ENCODE data around the gene MCTP1. TPM values are rescaled to one million over a fixed set of nuclear protein-coding genes. Genes with fewer than 3 reads are reported as not detected.

MCTP1 gene
- total and polyA plus RNA-seq, 8 donors, result 4.4 to 55.1 (median 5.9) TPM

DNA sequence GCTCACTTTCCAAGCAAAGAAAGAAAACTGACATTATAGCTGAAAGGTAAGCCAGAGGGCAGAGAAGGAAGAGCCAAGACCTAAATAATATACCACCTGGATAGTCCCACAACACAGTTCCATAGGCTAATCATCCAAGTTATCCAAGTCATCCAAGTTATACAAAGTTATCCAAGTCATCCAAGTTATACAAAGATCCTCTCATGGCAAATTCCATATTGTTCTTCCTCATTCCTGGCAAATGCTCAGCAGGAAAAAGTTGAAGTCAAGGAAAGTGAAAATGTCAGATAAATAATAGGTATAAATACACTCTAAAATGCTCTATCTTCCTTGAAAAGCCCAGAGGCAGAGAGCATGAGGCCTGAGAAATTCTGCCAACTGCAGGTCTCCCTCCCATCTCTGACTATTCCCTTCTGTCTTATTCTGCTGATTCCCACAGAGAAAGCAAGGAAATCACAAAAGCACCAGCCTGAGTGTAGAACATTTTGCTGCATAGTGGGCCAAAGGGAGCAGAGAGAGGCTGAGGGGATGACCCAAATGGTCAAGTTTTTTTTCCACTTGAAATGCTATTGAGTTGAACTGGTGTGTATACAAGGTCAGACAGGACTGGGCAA, 12.5 kb downstream of the MCTP1 start:
- Histone ChIP-seq H3K27ac (no peak overlapping the region), H3K27me3 (peaks cover 0 to 8% of the 10 kb centered on the region in 2 donors), H3K4me3 (no peak overlapping the region), H3K9me3 (no peaks in the 10 kb centered on the region), H3K36me3 (no peaks in the 10 kb centered on the region), H3K4me1 (no peaks in the 10 kb centered on the region)
- no peak for DNase-seq
- TF ChIP-seq, protein P1, sequence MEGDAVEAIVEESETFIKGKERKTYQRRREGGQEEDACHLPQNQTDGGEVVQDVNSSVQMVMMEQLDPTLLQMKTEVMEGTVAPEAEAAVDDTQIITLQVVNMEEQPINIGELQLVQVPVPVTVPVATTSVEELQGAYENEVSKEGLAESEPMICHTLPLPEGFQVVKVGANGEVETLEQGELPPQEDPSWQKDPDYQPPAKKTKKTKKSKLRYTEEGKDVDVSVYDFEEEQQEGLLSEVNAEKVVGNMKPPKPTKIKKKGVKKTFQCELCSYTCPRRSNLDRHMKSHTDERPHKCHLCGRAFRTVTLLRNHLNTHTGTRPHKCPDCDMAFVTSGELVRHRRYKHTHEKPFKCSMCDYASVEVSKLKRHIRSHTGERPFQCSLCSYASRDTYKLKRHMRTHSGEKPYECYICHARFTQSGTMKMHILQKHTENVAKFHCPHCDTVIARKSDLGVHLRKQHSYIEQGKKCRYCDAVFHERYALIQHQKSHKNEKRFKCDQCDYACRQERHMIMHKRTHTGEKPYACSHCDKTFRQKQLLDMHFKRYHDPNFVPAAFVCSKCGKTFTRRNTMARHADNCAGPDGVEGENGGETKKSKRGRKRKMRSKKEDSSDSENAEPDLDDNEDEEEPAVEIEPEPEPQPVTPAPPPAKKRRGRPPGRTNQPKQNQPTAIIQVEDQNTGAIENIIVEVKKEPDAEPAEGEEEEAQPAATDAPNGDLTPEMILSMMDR (IDR thresholded peaks at IDR 0.05), result no peak
- no peak for ATAC-seq
- intact Hi-C loops (cut with DNase I), result no loop called here

DNA sequence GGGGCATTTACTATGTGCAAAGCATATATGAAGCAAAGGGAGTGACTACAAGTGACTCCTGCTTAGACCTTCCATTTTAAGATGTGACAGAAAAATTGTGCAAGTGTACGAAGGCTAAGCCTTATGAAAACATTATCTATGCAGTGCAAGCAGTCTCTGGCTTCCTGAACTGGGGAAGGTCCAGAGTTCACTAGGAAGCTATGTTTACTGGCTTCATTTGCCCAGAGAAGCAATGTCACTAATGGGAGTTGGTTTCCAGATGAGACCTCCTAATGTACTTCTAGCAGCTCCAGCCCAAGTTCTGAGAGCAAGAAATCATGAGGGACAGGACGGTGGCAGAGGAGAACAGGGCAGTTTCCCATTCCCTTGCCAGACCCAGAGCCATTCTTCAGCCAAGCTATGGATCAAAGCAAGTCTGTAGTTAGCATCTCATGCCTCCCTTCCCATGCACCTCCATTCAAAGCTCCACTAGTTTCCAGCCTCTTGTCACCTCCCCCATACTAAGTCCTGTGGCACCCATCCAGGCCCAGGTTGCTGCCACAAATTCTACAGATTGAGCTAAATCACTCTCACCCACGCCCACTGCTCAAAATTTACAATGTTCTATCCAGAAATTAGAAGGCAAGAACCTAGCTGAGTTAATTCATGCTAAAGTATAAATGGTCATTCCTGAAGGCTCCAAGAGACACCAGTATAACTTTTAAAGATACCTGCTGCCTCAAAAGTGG, 21.8 kb downstream of the MCTP1 start:
- no peak for ATAC-seq
- DNase-seq, result no peak
- Histone ChIP-seq H3K4me3 (no peak overlapping the region), H3K9me3 (no peaks in the 10 kb centered on the region), H3K27ac (no peak overlapping the region), H3K27me3 (no peaks in the 10 kb centered on the region), H3K4me1 (peaks cover 0 to 5% of the 10 kb centered on the region in 2 donors), H3K36me3 (no peaks in the 10 kb centered on the region)
- intact Hi-C loops (cut with DNase I), result loop anchor here in 1 of 2 donors (10.0 kb wide), 1 partner anchor 298 kb away; no protein-coding TSS in a partner anchor
- TF ChIP-seq, protein P1 (IDR thresholded peaks at IDR 0.05), result no peak

DNA sequence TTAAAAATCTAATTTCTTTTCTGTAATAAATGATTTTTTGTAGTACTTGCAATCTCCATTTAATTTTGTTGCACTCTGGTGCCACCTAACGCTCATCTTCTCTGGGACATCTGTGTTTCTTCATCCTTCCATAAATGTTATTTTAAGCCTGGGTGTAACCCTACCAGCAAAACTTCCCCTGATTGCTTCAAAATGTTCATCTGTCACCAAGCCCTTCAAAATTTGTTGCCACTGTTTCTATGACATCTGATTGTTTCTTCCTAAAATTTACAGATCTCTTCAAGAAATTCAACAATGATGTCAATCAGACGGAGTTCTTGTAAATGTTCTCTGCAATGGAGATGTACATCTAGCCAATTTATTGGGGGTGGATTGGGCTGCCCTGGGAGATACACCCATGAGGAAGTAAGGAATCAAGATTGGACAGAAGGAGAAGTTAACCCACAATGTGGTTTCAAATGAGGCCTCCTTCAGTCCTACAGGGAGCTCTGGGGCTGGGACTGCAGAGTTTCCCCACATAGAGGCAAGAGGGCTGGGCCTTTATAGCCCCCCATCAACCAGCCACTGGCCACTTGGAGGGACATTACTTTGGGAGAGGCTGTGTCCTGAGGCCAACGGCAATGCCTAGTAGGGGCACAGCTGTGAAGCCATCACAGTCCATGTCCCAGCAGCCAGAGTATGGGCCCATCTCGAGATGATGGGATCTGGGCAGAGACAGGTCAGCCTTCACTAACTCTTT, 23.3 kb downstream of the MCTP1 start:
- Histone ChIP-seq H3K27ac (no peak overlapping the region), H3K36me3 (no peaks in the 10 kb centered on the region), H3K4me3 (no peak overlapping the region), H3K27me3 (no peaks in the 10 kb centered on the region), H3K4me1 (peaks cover 0 to 5% of the 10 kb centered on the region in 2 donors), H3K9me3 (no peaks in the 10 kb centered on the region)
- ATAC-seq, result peak; percentile 71
- TF ChIP-seq, protein P1 (IDR thresholded peaks at IDR 0.05), result peak; percentile 19 to 23
- peak in 2 of 4 donors; percentile 16 to 32 for DNase-seq
- intact Hi-C loops (cut with DNase I), result loop anchor here in 1 of 2 donors (10.0 kb wide), 1 partner anchor 297 kb away; no protein-coding TSS in a partner anchor

DNA sequence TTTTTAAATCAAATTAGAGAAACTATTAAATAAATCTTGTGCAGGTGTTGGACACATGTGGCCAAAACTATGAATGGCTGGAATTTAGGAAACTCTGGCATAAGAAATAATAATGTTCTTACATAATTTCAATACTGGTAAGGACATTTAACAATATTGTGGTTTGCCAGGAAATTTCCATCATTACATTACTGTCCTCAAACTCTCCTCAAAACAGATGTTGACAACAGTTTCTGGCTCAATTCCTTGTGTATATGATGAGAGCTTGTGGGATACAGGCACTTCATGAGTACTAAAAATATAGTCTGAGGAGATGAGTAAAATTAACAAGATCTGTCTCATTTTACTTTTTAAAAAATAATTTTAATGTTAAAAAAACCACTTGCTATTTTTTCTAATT, 27.9 kb downstream of the MCTP1 start:
- Histone ChIP-seq H3K27ac (no peak overlapping the region), H3K9me3 (no peaks in the 10 kb centered on the region), H3K4me1 (peaks cover 0 to 2% of the 10 kb centered on the region in 2 donors), H3K36me3 (no peaks in the 10 kb centered on the region), H3K4me3 (no peak overlapping the region), H3K27me3 (no peaks in the 10 kb centered on the region)
- no peak for DNase-seq
- intact Hi-C loops (cut with DNase I), result no loop called here
- TF ChIP-seq, protein P1 (IDR thresholded peaks at IDR 0.05), result no peak
- no peak for ATAC-seq

DNA sequence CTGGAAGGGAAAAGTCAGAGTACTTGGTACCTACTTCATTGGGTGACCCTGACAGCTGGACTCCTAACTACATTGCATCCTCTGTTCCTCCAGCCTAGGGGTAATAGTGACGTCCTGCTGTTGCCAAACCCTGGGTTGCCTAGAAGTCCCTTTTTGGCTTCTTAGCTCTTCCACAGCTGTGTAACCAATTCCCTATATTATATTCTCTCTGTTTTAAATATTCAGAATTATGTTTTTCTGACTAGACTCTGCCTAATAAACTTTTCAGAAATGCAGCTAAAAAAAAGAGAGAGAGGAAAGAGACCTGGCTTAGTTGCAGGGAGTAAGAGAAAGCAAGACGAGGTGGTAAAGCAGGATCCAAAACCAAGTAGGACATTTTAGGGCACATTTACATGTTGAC, 28.4 kb downstream of the MCTP1 start:
- no peaks in the 10 kb centered on the region for H3K9me3 ChIP-seq
- H3K27me3 ChIP-seq, result no peaks in the 10 kb centered on the region
- DNase-seq (no peak), ATAC-seq (no peak)
- H3K4me3 ChIP-seq, result no peak overlapping the region
- TF ChIP-seq, protein P1 (IDR thresholded peaks at IDR 0.05), result no peak
- intact Hi-C loops (cut with DNase I), result no loop called here
- H3K4me1 ChIP-seq, result no peaks in the 10 kb centered on the region
- no peaks in the 10 kb centered on the region for H3K36me3 ChIP-seq
- H3K27ac ChIP-seq, result no peak overlapping the region
